HCT116 (cell line): ENCODE data around the gene ZFYVE19. TPM values are rescaled to one million over a fixed set of nuclear protein-coding genes. Genes with fewer than 3 reads are reported as not detected.

ENCODE experiments used
- ATAC-seq: fragments of 200-7000 bp; cut with Tn5 transposase; 2 replicates; pipeline ENCODE4 v1.9.1; 2020; ENCODE audit warnings: mild to moderate bottlenecking, moderate library complexity
- BruUV-seq: library from RNA; stranded (reverse); fragments of 400-500 nt; replicated peaks from 2 replicates; lab custom pipeline; 2021; lab: Mats Ljungman, UMichigan
- CTCF ChIA-PET: fragments of 300-600 bp; sonication (Branson Sonifier 250); formaldehyde crosslinking; loops from one replicate; lab custom pipeline; 2021; ENCODE audit warnings: antibody characterized with exemption; lab: Charles Lee
- POLR2A ChIA-PET: fragments of 300-600, 350-600 bp; sonication (Branson Sonifier 250); formaldehyde crosslinking; loops from one replicate; lab custom pipeline; 2021; ENCODE audit warnings: antibody characterized with exemption; lab: Charles Lee
- RAD21 ChIA-PET, 2 experiments: fragments of 300-600 bp; sonication (Branson Sonifier 250); formaldehyde crosslinking; loops; one replicate each; lab custom pipeline; 2023; ENCODE audit warnings: low total read pairs in 2 of 2; ENCODE audit not compliant: uncharacterized antibody in 2 of 2, unreplicated experiment in 2 of 2, low non-redundant PET in 1 of 2; lab: Charles Lee
- DNase-seq: peaks from one replicate; pipeline ENCODE4 v3.0.0-alpha.2; 2010; ENCODE audit warnings: low read depth, low spot score
- H2AFZ ChIP-seq: fragments of 200-600 bp; shearing (Covaris generic), sonication (generic); 2 replicates; pipeline ENCODE4 v1.6.1; 2017; ENCODE audit warnings: low read depth, mixed run types, mixed read lengths, antibody characterized with exemption, low read length; ENCODE audit not compliant: poor library complexity, severe bottlenecking
- H3K27ac ChIP-seq: 2 replicates; pipeline ENCODE4 v1.5.1; 2012; ENCODE audit warnings: low read depth, low read length
- H3K27me3 ChIP-seq: fragments of 200-600 bp; sonication (generic); 2 replicates; pipeline ENCODE4 v1.6.1; 2016; ENCODE audit warnings: mixed run types, low read length, mixed read lengths; ENCODE audit not compliant: insufficient read depth
- H3K36me3 ChIP-seq, 2 experiments: fragments of 200-500 bp in 1 of 2; fragments of 200-600 bp in 1 of 2; sonication (Bioruptor generic) in 1 of 2; sonication (generic) in 1 of 2; 2 replicates each; pipeline versions ENCODE4 v1.5.1 to v1.6.1; 2014 to 2016; ENCODE audit warnings: low read length in 2 of 2, inconsistent platforms in 1 of 2, mixed read lengths in 1 of 2, mixed run types in 1 of 2; ENCODE audit not compliant: insufficient read depth in 2 of 2, control insufficient read depth in 1 of 2
- H3K4me1 ChIP-seq, 2 experiments: fragments of 200-600 bp in 1 of 2; sonication (generic) in 1 of 2; 2 replicates each; pipeline versions ENCODE4 v1.5.1 to v1.6.1; 2012 to 2017; ENCODE audit warnings: low read length in 2 of 2, inconsistent platforms in 1 of 2, mild to moderate bottlenecking in 1 of 2, mixed read lengths in 1 of 2, mixed run types in 1 of 2, moderate library complexity in 1 of 2; ENCODE audit not compliant: insufficient read depth in 2 of 2, control insufficient read depth in 1 of 2
- H3K4me2 ChIP-seq: fragments of 200-600 bp; sonication (generic); 2 replicates; pipeline ENCODE4 v1.6.1; 2017; ENCODE audit warnings: mixed run types, low read length, mixed read lengths
- H3K4me3 ChIP-seq, 2 experiments: fragments of 200-600 bp in 1 of 2; sonication (generic) in 1 of 2; replicated peaks in 1 of 2; 2 replicates each; pipeline ENCODE4 v1.5.1; 2011 to 2016; ENCODE audit warnings: low read length in 2 of 2, control low read depth in 1 of 2, low read depth in 1 of 2, mild to moderate bottlenecking in 1 of 2, mixed read lengths in 1 of 2, mixed run types in 1 of 2
- H3K79me2 ChIP-seq: fragments of 200-600 bp; sonication (generic); 2 replicates; pipeline ENCODE4 v1.6.1; 2017; ENCODE audit warnings: mild to moderate bottlenecking, mixed run types, low read length, moderate library complexity, mixed read lengths; ENCODE audit not compliant: insufficient read depth
- H3K9ac ChIP-seq: fragments of 200-600 bp; sonication (generic); 2 replicates; pipeline ENCODE4 v1.6.1; 2016; ENCODE audit warnings: low read length, mixed read lengths
- H3K9me2 ChIP-seq: fragments of 200-600 bp; sonication (generic), shearing (Covaris generic); 2 replicates; pipeline ENCODE4 v1.6.1; 2017; ENCODE audit warnings: mixed run types, mild to moderate bottlenecking, moderate library complexity; ENCODE audit not compliant: insufficient read depth
- H3K9me3 ChIP-seq, 2 experiments: fragments of 200-500 bp in 1 of 2; fragments of 200-600 bp in 1 of 2; sonication (Bioruptor generic) in 1 of 2; sonication (generic) in 1 of 2; 2 replicates each; pipeline ENCODE4 v1.6.1; 2014 to 2017; ENCODE audit warnings: low read length in 2 of 2, mixed read lengths in 2 of 2, inconsistent platforms in 1 of 2, low read depth in 1 of 2, mild to moderate bottlenecking in 1 of 2, mixed run types in 1 of 2, moderate library complexity in 1 of 2; ENCODE audit not compliant: control insufficient read depth in 1 of 2, insufficient read depth in 1 of 2
- H4K20me1 ChIP-seq: fragments of 200-600 bp; sonication (generic), shearing (Covaris generic); 2 replicates; pipeline ENCODE4 v1.6.1; 2017; ENCODE audit warnings: mixed run types, mild to moderate bottlenecking, moderate library complexity; ENCODE audit not compliant: insufficient read depth
- CEBPB ChIP-seq: IDR thresholded peaks from 2 replicates; pipeline ENCODE4 v1.6.1; 2012; ENCODE audit warnings: low read depth
- CTCF ChIP-seq, 3 experiments: fragments of 200-600 bp in 1 of 3; sonication (generic) in 1 of 3; IDR thresholded peaks in 2 of 3; conservative IDR thresholded peaks in 1 of 3; 2 replicates each; pipeline ENCODE4 v1.5.1; 2012 to 2017; ENCODE audit warnings: low read depth in 2 of 3, low read length in 2 of 3, antibody characterized with exemption in 1 of 3, borderline replicate concordance in 1 of 3, control low read depth in 1 of 3, mild to moderate bottlenecking in 1 of 3, mixed read lengths in 1 of 3, mixed run types in 1 of 3, moderate library complexity in 1 of 3; ENCODE audit not compliant: insufficient read depth in 1 of 3
- EZH2phosphoT487 ChIP-seq: fragments of 200-600 bp; IDR thresholded peaks from 2 replicates; pipeline ENCODE4 v1.6.1; 2018; ENCODE audit warnings: antibody characterized with exemption, borderline replicate concordance
- FOSL1 ChIP-seq: IDR thresholded peaks from 2 replicates; pipeline ENCODE4 v1.6.1; 2012; ENCODE audit warnings: low read depth
- JUND ChIP-seq: IDR thresholded peaks from 2 replicates; pipeline ENCODE4 v1.6.1; 2012
- SIN3A ChIP-seq: IDR thresholded peaks from 2 replicates; pipeline ENCODE4 v1.6.1; 2012; ENCODE audit warnings: low read depth
- SP1 ChIP-seq: IDR thresholded peaks from 2 replicates; pipeline ENCODE4 v1.6.1; 2012; ENCODE audit warnings: low read depth
- intact Hi-C: fragments of 100-400 bp; cut with micrococcal nuclease; formaldehyde crosslinking; loops from 2 replicates; pipeline ENCODE4 v1.10.0; 2022
- total RNA-seq: library from RNA; stranded (reverse); gene quantifications from one replicate; pipeline ENCODE4 v1.2.1, GENCODE V29; 2021; ENCODE audit not compliant: unreplicated experiment

The ZFYVE19 gene
- total RNA-seq, 1 experiment from 2014 or later = 29.1 TPM

- TF ChIP-seq CTCF (IDR thresholded peaks at IDR 0.05 in 2 of 3, conservative IDR thresholded peaks at IDR 0.05 in 1 of 3; ENCODE audit: borderline replicate concordance in 1 of 3, insufficient read depth in 1 of 3, low read depth in 2 of 3, low read length in 2 of 3) = no peak
Observed at GRCh38 chr15:40768521-40769273, 38.2 kb upstream of the ZFYVE19 start (continued).

GRCh38 chr15:40769274-40770146, 37.4 kb upstream of the ZFYVE19 start, which contains the start of gene C15orf62:
TSS of gene C15orf62 (plus strand) at chr15:40769980. CDS start at chr15:40770496, 516 bp downstream.
- peak; percentile 46 for ATAC-seq
- Histone ChIP-seq H3K27ac (peak within 1 kb of the TSS; percentile 49), H3K4me2 (peak within 1 kb of the TSS; percentile 52), H3K9me3 (no peaks in the 10 kb centered on the region), H3K27me3 (no peaks in the 10 kb centered on the region), H2AFZ (no peak within 1 kb of the TSS), H3K9me2 (no peaks in the 10 kb centered on the region), H3K9ac (peak within 1 kb of the TSS; percentile 35), H4K20me1 (no peaks in the 10 kb centered on the region), H3K36me3 (peaks cover 0 to 1% of the 10 kb centered on the region in 2 experiments; a peak in 2 of 4 replicates), H3K4me3 (no peak within 1 kb of the TSS), H3K79me2 (no peaks in the 10 kb centered on the region), H3K4me1 (peaks cover 17 to 55% of the 10 kb centered on the region in 2 experiments; a peak in 3 of 4 replicates)
- CTCF ChIA-PET = interaction anchor here (1.2 kb wide), 1 partner anchor 122 kb away, joined by 3 read pairs; no protein-coding TSS in a partner anchor
- POLR2A ChIA-PET = interaction anchor here (1.6 kb wide), 1 partner anchor 75 kb away, joined by 4 read pairs; the partner anchor contains the start of gene RAD51
- TF ChIP-seq JUND = no peak
- no peak for TF ChIP-seq EZH2phosphoT487
- no peak for TF ChIP-seq CEBPB
- peak; percentile 34; the same call in 1 of the 2 replicates for TF ChIP-seq FOSL1
- 0 out of 2 replicates have a peak, but pooled peaks have one; percentile 15 for TF ChIP-seq SIN3A
- TF ChIP-seq SP1 = 0 out of 2 replicates have a peak, but pooled peaks have one; percentile 6
- intact Hi-C loops = no loop called here
- no peak for DNase-seq
- RAD21 ChIA-PET = no interaction called here
- no TSS peak for BruUV-seq
